Liver (tissue), 9 donors: ENCODE results near the gene GPD1L. TPM values are rescaled to one million over a fixed set of nuclear protein-coding genes. Genes with fewer than 3 reads are reported as not detected.

Experiments used
- DNase-seq: peaks from one replicate; pipeline ENCODE4 v3.0.0-alpha.2; 2017; ENCODE audit warnings: low spot score
- H3K27ac ChIP-seq, 2 donors: one replicate each; pipeline ENCODE4 v1.7.0; 2013; ENCODE audit warnings: inconsistent platforms in 2 of 2, low read length in 2 of 2, control low read depth in 1 of 2, low read depth in 1 of 2, mild to moderate bottlenecking in 1 of 2
- H3K27me3 ChIP-seq, 4 donors: one replicate each; pipeline versions ENCODE4 v1.6.1 to v1.7.0; 2013; ENCODE audit warnings: low read length in 3 of 4, inconsistent platforms in 1 of 4, mild to moderate bottlenecking in 1 of 4, moderate library complexity in 1 of 4; ENCODE audit not compliant: control insufficient read depth in 4 of 4, insufficient read depth in 4 of 4
- H3K36me3 ChIP-seq, 4 donors: one replicate each; pipeline versions ENCODE4 v1.6.1 to v1.7.0; 2013; ENCODE audit warnings: low read length in 3 of 4, mild to moderate bottlenecking in 3 of 4, low read depth in 1 of 4, moderate library complexity in 1 of 4; ENCODE audit not compliant: control insufficient read depth in 4 of 4, insufficient read depth in 3 of 4
- H3K4me1 ChIP-seq, 4 donors: one replicate each; pipeline versions ENCODE4 v1.6.1 to v1.7.0; 2013; ENCODE audit warnings: low read length in 3 of 4, mild to moderate bottlenecking in 3 of 4, moderate library complexity in 1 of 4; ENCODE audit not compliant: control insufficient read depth in 4 of 4, insufficient read depth in 4 of 4
- H3K4me3 ChIP-seq, 3 donors: one replicate each; pipeline versions ENCODE4 v1.6.1 to v1.7.0; 2013; ENCODE audit warnings: low read length in 3 of 3, control low read depth in 1 of 3, low read depth in 1 of 3, mild to moderate bottlenecking in 1 of 3
- H3K9ac ChIP-seq, 2 donors: one replicate each; pipeline ENCODE4 v1.7.0; 2013; ENCODE audit warnings: low read length in 2 of 2, mild to moderate bottlenecking in 2 of 2, moderate library complexity in 2 of 2, control low read depth in 1 of 2, low read depth in 1 of 2
- H3K9me3 ChIP-seq, 4 donors: one replicate each; pipeline versions ENCODE4 v1.6.1 to v1.7.0; 2013; ENCODE audit warnings: low read length in 3 of 4; ENCODE audit not compliant: control insufficient read depth in 4 of 4
- EGR1 ChIP-seq, 2 donors: IDR thresholded peaks; 2 replicates each; pipeline ENCODE4 v1.6.1; 2016 to 2018; ENCODE audit warnings: antibody characterized with exemption in 2 of 2, low read depth in 2 of 2
- FOXA2 ChIP-seq: IDR thresholded peaks from 2 replicates; pipeline ENCODE4 v1.6.1; 2016; ENCODE audit warnings: antibody characterized with exemption
- GABPA ChIP-seq, 2 donors: IDR thresholded peaks in 1 of 2; conservative IDR thresholded peaks in 1 of 2; 2 replicates each; pipeline ENCODE4 v1.6.1; 2016; ENCODE audit warnings: antibody characterized with exemption in 2 of 2, mild to moderate bottlenecking in 1 of 2, moderate library complexity in 1 of 2
- HNF4A ChIP-seq, 2 donors: conservative IDR thresholded peaks; 2 replicates each; pipeline ENCODE4 v1.6.1; 2016; ENCODE audit warnings: antibody characterized with exemption in 2 of 2, mild to moderate bottlenecking in 2 of 2
- HNF4G ChIP-seq: IDR thresholded peaks from 2 replicates; pipeline ENCODE4 v1.6.1; 2016; ENCODE audit warnings: antibody characterized with exemption
- JUND ChIP-seq, 2 donors: IDR thresholded peaks; 2 replicates each; pipeline ENCODE4 v1.6.1; 2016; ENCODE audit warnings: antibody characterized with exemption in 2 of 2
- MAX ChIP-seq: IDR thresholded peaks from 2 replicates; pipeline ENCODE4 v1.6.1; 2016; ENCODE audit warnings: antibody characterized with exemption
- NR2F2 ChIP-seq: IDR thresholded peaks from 2 replicates; pipeline ENCODE4 v1.6.1; 2016; ENCODE audit warnings: antibody characterized with exemption
- RAD21 ChIP-seq, 2 donors: IDR thresholded peaks; 2 replicates each; pipeline ENCODE4 v1.6.1; 2016; ENCODE audit warnings: antibody characterized with exemption in 2 of 2, mild to moderate bottlenecking in 2 of 2
- REST ChIP-seq: IDR thresholded peaks from 2 replicates; pipeline ENCODE4 v1.6.1; 2016; ENCODE audit warnings: antibody characterized with exemption, mild to moderate bottlenecking
- RXRA ChIP-seq, 2 donors: IDR thresholded peaks; 2 replicates each; pipeline ENCODE4 v1.6.1; 2017 to 2018; ENCODE audit warnings: antibody characterized with exemption in 2 of 2, mild to moderate bottlenecking in 1 of 2
- SP1 ChIP-seq: IDR thresholded peaks from 2 replicates; pipeline ENCODE4 v1.6.1; 2018; ENCODE audit warnings: antibody characterized with exemption, mild to moderate bottlenecking
- TAF1 ChIP-seq: conservative IDR thresholded peaks from 2 replicates; pipeline ENCODE4 v1.6.1; 2016; ENCODE audit warnings: antibody characterized with exemption, mild to moderate bottlenecking
- YY1 ChIP-seq: IDR thresholded peaks from 2 replicates; pipeline ENCODE4 v1.6.1; 2016; ENCODE audit warnings: antibody characterized with exemption, mild to moderate bottlenecking
- WGBS: extraction: QIAGEN DNeasy Blood & Tissue Kit; methylation state at CpG from one replicate; pipeline ENCODE4 v1.1.7; 2013; 5-methylcytosine and 5-hydroxymethylcytosine counted together
- polyA plus RNA-seq, 2 donors: library from polyadenylated mRNA; stranded (reverse) in 1 of 2; unstranded in 1 of 2; fragments of 200-250 nt in 1 of 2; fragments of >200 nt in 1 of 2; fragmentation: Nextera tagmentation in 1 of 2; extraction: Ambion mirVana in 1 of 2; gene quantifications; one replicate each; pipeline versions ENCODE4 v1.2.1 to v1.2.3, GENCODE V29; 2013 to 2015
- total RNA-seq, 2 donors: library from RNA; depleted of rRNA; stranded (reverse); fragments of >200 nt; gene quantifications; one replicate each; pipeline ENCODE4 v1.2.3, GENCODE V29; 2014
- TF ChIP-seq, protein P1 (sequence below): fragments of 150-350 bp; IDR thresholded peaks from 2 replicates; pipeline ENCODE4 v1.5.1; 2017; ENCODE audit warnings: improper control_type of control experiment, low read depth, low read length; ENCODE audit not compliant: missing input control
- TF ChIP-seq, protein P2 (sequence below): IDR thresholded peaks from 2 replicates; pipeline ENCODE4 v1.6.1; 2016; ENCODE audit warnings: antibody characterized with exemption
- TF ChIP-seq, protein P3 (sequence below): IDR thresholded peaks from 2 replicates; pipeline ENCODE4 v1.6.1; 2016; ENCODE audit warnings: antibody characterized with exemption
- donor health status: healthy.
- donor health status: healthy.
- donor health status: healthy.
- donor health status: healthy.
- donor health status: healthy.

GPD1L gene
- total and polyA plus RNA-seq, 4 donors, result 1.4 to 5.0 (median 3.1) TPM

- no peak overlapping the region for H3K27ac ChIP-seq
- H3K36me3 ChIP-seq, result no peaks in the 10 kb centered on the region
- no peak overlapping the region for H3K9ac ChIP-seq
- H3K4me3 ChIP-seq, result peak overlapping the region in 1 of 3 donors; percentile 9
- no peaks in the 10 kb centered on the region for H3K27me3 ChIP-seq
- H3K9me3 ChIP-seq, result no peaks in the 10 kb centered on the region
- peak; percentile 57 for DNase-seq
- TF ChIP-seq, protein P1, sequence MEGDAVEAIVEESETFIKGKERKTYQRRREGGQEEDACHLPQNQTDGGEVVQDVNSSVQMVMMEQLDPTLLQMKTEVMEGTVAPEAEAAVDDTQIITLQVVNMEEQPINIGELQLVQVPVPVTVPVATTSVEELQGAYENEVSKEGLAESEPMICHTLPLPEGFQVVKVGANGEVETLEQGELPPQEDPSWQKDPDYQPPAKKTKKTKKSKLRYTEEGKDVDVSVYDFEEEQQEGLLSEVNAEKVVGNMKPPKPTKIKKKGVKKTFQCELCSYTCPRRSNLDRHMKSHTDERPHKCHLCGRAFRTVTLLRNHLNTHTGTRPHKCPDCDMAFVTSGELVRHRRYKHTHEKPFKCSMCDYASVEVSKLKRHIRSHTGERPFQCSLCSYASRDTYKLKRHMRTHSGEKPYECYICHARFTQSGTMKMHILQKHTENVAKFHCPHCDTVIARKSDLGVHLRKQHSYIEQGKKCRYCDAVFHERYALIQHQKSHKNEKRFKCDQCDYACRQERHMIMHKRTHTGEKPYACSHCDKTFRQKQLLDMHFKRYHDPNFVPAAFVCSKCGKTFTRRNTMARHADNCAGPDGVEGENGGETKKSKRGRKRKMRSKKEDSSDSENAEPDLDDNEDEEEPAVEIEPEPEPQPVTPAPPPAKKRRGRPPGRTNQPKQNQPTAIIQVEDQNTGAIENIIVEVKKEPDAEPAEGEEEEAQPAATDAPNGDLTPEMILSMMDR, result peak; percentile 96
- TF ChIP-seq HNF4A (conservative IDR thresholded peaks at IDR 0.05) (peak; percentile 20 to 21), RAD21 (IDR thresholded peaks at IDR 0.05) (peak; percentile 87 to 95), RXRA (IDR thresholded peaks at IDR 0.05) (peak in 1 of 2 donors; percentile 28), YY1 (peak; percentile 46), HNF4G (no peak)
- TF ChIP-seq, protein P2, sequence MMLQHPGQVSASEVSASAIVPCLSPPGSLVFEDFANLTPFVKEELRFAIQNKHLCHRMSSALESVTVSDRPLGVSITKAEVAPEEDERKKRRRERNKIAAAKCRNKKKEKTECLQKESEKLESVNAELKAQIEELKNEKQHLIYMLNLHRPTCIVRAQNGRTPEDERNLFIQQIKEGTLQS, result no peak
- peaks cover 1 to 11% (median 6%) of the 10 kb centered on the region in 4 donors for H3K4me1 ChIP-seq
- WGBS, result 15% methylated on average over 5 of the region's 5 CpGs
Observed at GRCh38 chr3:32177702-32178198, 71.3 kb downstream of the GPD1L start.

GRCh38 chr3:32180141-32180784 lies 73.8 kb downstream of the GPD1L start:
- TF ChIP-seq EGR1 (IDR thresholded peaks at IDR 0.05; ENCODE audit: low read depth in 2 of 2) (no peak), YY1 (no peak)
- WGBS, result 65% methylated on average over 7 of the region's 7 CpGs
- Histone ChIP-seq H3K9me3 (no peaks in the 10 kb centered on the region), H3K27ac (no peak overlapping the region), H3K27me3 (no peaks in the 10 kb centered on the region), H3K36me3 (no peaks in the 10 kb centered on the region), H3K9ac (no peak overlapping the region), H3K4me1 (peaks cover 1 to 11% (median 6%) of the 10 kb centered on the region in 4 donors), H3K4me3 (no peak overlapping the region)
- no peak for DNase-seq

- H3K4me1 ChIP-seq, result peaks cover 1 to 16% (median 9%) of the 10 kb centered on the region in 4 donors
- no peaks in the 10 kb centered on the region for H3K9me3 ChIP-seq
- no peak for TF ChIP-seq EGR1 (IDR thresholded peaks at IDR 0.05; ENCODE audit: low read depth in 2 of 2)
- TF ChIP-seq TAF1, result no peak
- TF ChIP-seq, protein P2, result no peak
- no peak for TF ChIP-seq HNF4G
- TF ChIP-seq NR2F2, result no peak
- TF ChIP-seq SP1, result no peak
- TF ChIP-seq GABPA (IDR thresholded peaks at IDR 0.05 in 1 of 2, conservative IDR thresholded peaks at IDR 0.05 in 1 of 2), result no peak
- TF ChIP-seq JUND (IDR thresholded peaks at IDR 0.05), result no peak
- no peak for TF ChIP-seq FOXA2
- TF ChIP-seq REST, result no peak
- TF ChIP-seq MAX, result no peak
- TF ChIP-seq, protein P3, sequence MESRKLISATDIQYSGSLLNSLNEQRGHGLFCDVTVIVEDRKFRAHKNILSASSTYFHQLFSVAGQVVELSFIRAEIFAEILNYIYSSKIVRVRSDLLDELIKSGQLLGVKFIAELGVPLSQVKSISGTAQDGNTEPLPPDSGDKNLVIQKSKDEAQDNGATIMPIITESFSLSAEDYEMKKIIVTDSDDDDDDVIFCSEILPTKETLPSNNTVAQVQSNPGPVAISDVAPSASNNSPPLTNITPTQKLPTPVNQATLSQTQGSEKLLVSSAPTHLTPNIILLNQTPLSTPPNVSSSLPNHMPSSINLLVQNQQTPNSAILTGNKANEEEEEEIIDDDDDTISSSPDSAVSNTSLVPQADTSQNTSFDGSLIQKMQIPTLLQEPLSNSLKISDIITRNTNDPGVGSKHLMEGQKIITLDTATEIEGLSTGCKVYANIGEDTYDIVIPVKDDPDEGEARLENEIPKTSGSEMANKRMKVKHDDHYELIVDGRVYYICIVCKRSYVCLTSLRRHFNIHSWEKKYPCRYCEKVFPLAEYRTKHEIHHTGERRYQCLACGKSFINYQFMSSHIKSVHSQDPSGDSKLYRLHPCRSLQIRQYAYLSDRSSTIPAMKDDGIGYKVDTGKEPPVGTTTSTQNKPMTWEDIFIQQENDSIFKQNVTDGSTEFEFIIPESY, result no peak
- H3K4me3 ChIP-seq, result no peak overlapping the region
- no peaks in the 10 kb centered on the region for H3K36me3 ChIP-seq
- DNase-seq, result no peak
- H3K27ac ChIP-seq, result no peak overlapping the region
- no peak overlapping the region for H3K9ac ChIP-seq
- no peaks in the 10 kb centered on the region for H3K27me3 ChIP-seq
- WGBS, result 92% methylated on average over 7 of the region's 7 CpGs
Observed at GRCh38 chr3:32181365-32181764, 74.9 kb downstream of the GPD1L start.
